B cell (primary cell): ENCODE data around the gene PALD1.

ENCODE experiments used
- CTCF ChIP-seq: fragments of 200-600 bp; IDR thresholded peaks from one replicate; pipeline ENCODE4 v1.8.0; 2022; ENCODE audit warnings: antibody characterized with exemption, mild to moderate bottlenecking
- EZH2 ChIP-seq: IDR thresholded peaks from 2 replicates; pipeline ENCODE4 v1.6.1; 2012; ENCODE audit warnings: borderline replicate concordance, low read depth, mild to moderate bottlenecking, moderate library complexity, low read length; ENCODE audit not compliant: insufficient read depth, poor library complexity, severe bottlenecking

GRCh38 chr10:70616761-70617160, 138.2 kb downstream of the PALD1 start:
- TF ChIP-seq CTCF (no peak), EZH2 (no peak)
